Measurements from ENCODE around the gene ADD1.

Gene ADD1

GRCh38 chr4:2810388-2810787 lies 33.3 kb upstream of the ADD1 start:
- Histone ChIP-seq H4K20me1 (peaks cover 23 to 95% (median 42%) of the 10 kb centered on the region in 11 experiments), H3K9ac (peak overlapping the region; percentile 74 to 96 (median 90); a peak in 19 of 22 replicates), H3K4me3 (peak overlapping the region in 5 of 10 experiments; percentile 7 to 85 (median 75); a peak in 7 of 20 replicates), H3K27me3 (no peaks in the 10 kb centered on the region; a peak in 1 of 22 replicates), H3K27ac (peak overlapping the region; percentile 70 to 99 (median 94); a peak in 21 of 22 replicates), H3K4me1 (peaks cover 84 to 95% (median 92%) of the 10 kb centered on the region in 10 experiments), H3K9me3 (replicated peaks in 1 of 11) (peaks cover 0 to 7% (median 0%) of the 10 kb centered on the region in 11 experiments; a peak in 4 of 22 replicates), H3K36me3 (peaks cover 0 to 60% (median 17%) of the 10 kb centered on the region in 11 experiments; a peak in 14 of 22 replicates), H3K4me2 (peak overlapping the region; percentile 89 to 100 (median 98))
- TF ChIP-seq Cebpa-rat (IDR thresholded peaks at IDR 0.05), result no peak

GRCh38 chr4:2811830-2812611 lies 31.6 kb upstream of the ADD1 start:
- H3K4me2 ChIP-seq, result peak overlapping the region; percentile 89 to 100 (median 98)
- H4K20me1 ChIP-seq, result peaks cover 34 to 95% (median 51%) of the 10 kb centered on the region in 11 experiments
- peaks cover 84 to 93% (median 89%) of the 10 kb centered on the region in 10 experiments for H3K4me1 ChIP-seq
- H3K9me3 ChIP-seq (replicated peaks in 1 of 11), result peaks cover 0 to 18% (median 7%) of the 10 kb centered on the region in 11 experiments; a peak in 7 of 22 replicates
- H3K36me3 ChIP-seq, result peaks cover 0 to 62% (median 29%) of the 10 kb centered on the region in 11 experiments; a peak in 14 of 22 replicates
- 0 out of 22 replicates have a peak, but pooled peaks of 1 of the 11 experiments have one; percentile 19 for TF ChIP-seq Cebpa-rat (IDR thresholded peaks at IDR 0.05)
- H3K27me3 ChIP-seq, result peaks cover 0 to 5% (median 3%) of the 10 kb centered on the region in 11 experiments; a peak in 10 of 22 replicates
- H3K9ac ChIP-seq, result peak overlapping the region; percentile 77 to 96 (median 90)
- peak overlapping the region; percentile 76 to 99 (median 94) for H3K27ac ChIP-seq
- peak overlapping the region; percentile 46 to 85 (median 74) for H3K4me3 ChIP-seq

- H3K4me1 ChIP-seq, result peaks cover 84 to 93% (median 89%) of the 10 kb centered on the region in 10 experiments
- H4K20me1 ChIP-seq, result peaks cover 40 to 95% (median 51%) of the 10 kb centered on the region in 11 experiments
- peak overlapping the region; percentile 46 to 85 (median 74) for H3K4me3 ChIP-seq
- H3K4me2 ChIP-seq, result peak overlapping the region; percentile 89 to 100 (median 98)
- TF ChIP-seq Cebpa-rat (IDR thresholded peaks at IDR 0.05), result no peak
- peak overlapping the region; percentile 76 to 99 (median 94); a peak in 21 of 22 replicates for H3K27ac ChIP-seq
- H3K27me3 ChIP-seq, result peaks cover 0 to 13% (median 11%) of the 10 kb centered on the region in 11 experiments; a peak in 13 of 22 replicates
- H3K36me3 ChIP-seq, result peaks cover 0 to 62% (median 29%) of the 10 kb centered on the region in 11 experiments; a peak in 14 of 22 replicates
- peak overlapping the region; percentile 77 to 96 (median 90) for H3K9ac ChIP-seq
- peaks cover 0 to 18% (median 7%) of the 10 kb centered on the region in 11 experiments; a peak in 7 of 22 replicates for H3K9me3 ChIP-seq (replicated peaks in 1 of 11)
Observed at GRCh38 chr4:2812612-2813354, 30.9 kb upstream of the ADD1 start.

GRCh38 chr4:2813446-2814405 lies 29.9 kb upstream of the ADD1 start:
- peak overlapping the region in 10 of 11 experiments; percentile 76 to 99 (median 94); a peak in 18 of 22 replicates for H3K27ac ChIP-seq
- peaks cover 0 to 60% (median 26%) of the 10 kb centered on the region in 11 experiments; a peak in 14 of 22 replicates for H3K36me3 ChIP-seq
- peaks cover 86 to 94% (median 90%) of the 10 kb centered on the region in 10 experiments for H3K4me1 ChIP-seq
- no peak for TF ChIP-seq Cebpa-rat (IDR thresholded peaks at IDR 0.05)
- peaks cover 46 to 97% (median 61%) of the 10 kb centered on the region in 11 experiments for H4K20me1 ChIP-seq
- H3K4me3 ChIP-seq, result peak overlapping the region; percentile 46 to 85 (median 74)
- H3K4me2 ChIP-seq, result peak overlapping the region; percentile 89 to 100 (median 98)
- peaks cover 0 to 18% (median 7%) of the 10 kb centered on the region in 11 experiments; a peak in 7 of 22 replicates for H3K9me3 ChIP-seq (replicated peaks in 1 of 11)
- H3K9ac ChIP-seq, result peak overlapping the region; percentile 77 to 96 (median 90); a peak in 21 of 22 replicates
- peaks cover 0 to 21% (median 19%) of the 10 kb centered on the region in 11 experiments; a peak in 14 of 22 replicates for H3K27me3 ChIP-seq

GRCh38 chr4:2814627-2815270 lies 28.9 kb upstream of the ADD1 start:
- Histone ChIP-seq H3K4me1 (peaks cover 90 to 97% (median 94%) of the 10 kb centered on the region in 10 experiments), H3K36me3 (peaks cover 0 to 66% (median 33%) of the 10 kb centered on the region in 11 experiments; a peak in 15 of 22 replicates), H3K27me3 (peaks cover 0 to 27% (median 20%) of the 10 kb centered on the region in 11 experiments; a peak in 14 of 22 replicates), H3K9me3 (replicated peaks in 1 of 11) (peaks cover 0 to 18% (median 7%) of the 10 kb centered on the region in 11 experiments; a peak in 7 of 22 replicates), H3K27ac (no peak overlapping the region; a peak in 1 of 22 replicates), H4K20me1 (peaks cover 56 to 100% (median 71%) of the 10 kb centered on the region in 11 experiments), H3K4me3 (peak overlapping the region in 6 of 10 experiments; percentile 74 to 85 (median 80); a peak in 7 of 20 replicates), H3K4me2 (peak overlapping the region; percentile 89 to 100 (median 98)), H3K9ac (peak overlapping the region in 2 of 11 experiments; percentile 3 to 19; a peak in 2 of 22 replicates)
- no peak for TF ChIP-seq Cebpa-rat (IDR thresholded peaks at IDR 0.05)

GRCh38 chr4:2816401-2816954 lies 27.2 kb upstream of the ADD1 start:
- peaks cover 0 to 18% (median 7%) of the 10 kb centered on the region in 11 experiments; a peak in 7 of 22 replicates for H3K9me3 ChIP-seq (replicated peaks in 1 of 11)
- peaks cover 0 to 27% (median 20%) of the 10 kb centered on the region in 11 experiments; a peak in 14 of 22 replicates for H3K27me3 ChIP-seq
- H3K4me1 ChIP-seq, result peaks cover 75 to 91% (median 83%) of the 10 kb centered on the region in 10 experiments
- H3K36me3 ChIP-seq, result peaks cover 9 to 76% (median 50%) of the 10 kb centered on the region in 11 experiments; a peak in 21 of 22 replicates
- peaks cover 74 to 100% (median 87%) of the 10 kb centered on the region in 11 experiments for H4K20me1 ChIP-seq
- H3K27ac ChIP-seq, result no peak overlapping the region
- peak overlapping the region in 2 of 10 experiments; percentile 54 to 58; a peak in 1 of 20 replicates for H3K4me3 ChIP-seq
- H3K9ac ChIP-seq, result no peak overlapping the region
- TF ChIP-seq Cebpa-rat (IDR thresholded peaks at IDR 0.05), result no peak
- peak overlapping the region; percentile 89 to 100 (median 97); a peak in 21 of 22 replicates for H3K4me2 ChIP-seq
